ENCODE measurements around the gene TSPAN4. TPM values are rescaled to one million over a fixed set of nuclear protein-coding genes. Genes with fewer than 3 reads are reported as not detected.

TSPAN4 gene
- total RNA-seq, 2 donors from 2014 or later = 75.7 to 97.3 TPM

- intact Hi-C loops (cut with DNase I) = no loop called here
- no peak for DNase-seq (ENCODE audit: low spot score)
Measured at GRCh38 chr11:855796-856195, 13.1 kb downstream of the TSPAN4 start.

- DNase-seq (ENCODE audit: low spot score) = no peak
- intact Hi-C loops (cut with DNase I) = no loop called here
Measured at GRCh38 chr11:856397-856796, 13.7 kb downstream of the TSPAN4 start.

- DNase-seq (ENCODE audit: low spot score) = no peak
- intact Hi-C loops (cut with DNase I) = no loop called here
Measured at GRCh38 chr11:858053-858761, 15.6 kb downstream of the TSPAN4 start.

DNA sequence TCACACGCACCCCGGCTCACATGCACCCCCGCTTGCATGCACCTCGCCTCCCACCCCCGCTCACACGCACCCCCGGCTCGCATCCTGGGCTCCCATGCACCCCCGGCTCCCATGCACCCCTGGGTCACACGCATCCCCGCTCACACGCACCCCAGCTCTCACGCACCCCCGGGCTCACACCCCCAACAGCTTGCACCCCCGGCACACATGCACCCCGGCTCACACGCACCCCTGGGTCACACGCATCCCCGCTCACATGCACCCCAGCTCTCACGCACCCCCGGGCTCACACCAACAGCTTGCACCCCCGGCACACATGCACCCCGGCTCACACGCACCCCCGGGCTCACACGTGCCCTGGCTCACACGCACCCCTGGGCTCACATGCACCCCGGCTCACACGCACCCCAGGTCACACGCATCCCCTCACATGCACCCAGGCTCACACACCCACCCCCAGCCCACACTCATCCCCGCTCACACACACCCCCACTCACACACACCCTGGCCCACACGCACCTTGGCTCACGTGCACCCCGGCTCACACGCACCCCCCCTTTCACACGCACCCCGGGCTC lies 16.2 kb downstream of the TSPAN4 start:
- intact Hi-C loops (cut with DNase I) = no loop called here
- DNase-seq (ENCODE audit: low spot score) = no peak

GRCh38 chr11:859394-860131 lies 16.9 kb downstream of the TSPAN4 start:
- peak; percentile 94 for DNase-seq (ENCODE audit: low spot score)
- intact Hi-C loops (cut with DNase I) = loop anchor here in 1 of 2 donors (10.0 kb wide), 1 partner anchor 185 kb away; no protein-coding TSS in a partner anchor

DNA sequence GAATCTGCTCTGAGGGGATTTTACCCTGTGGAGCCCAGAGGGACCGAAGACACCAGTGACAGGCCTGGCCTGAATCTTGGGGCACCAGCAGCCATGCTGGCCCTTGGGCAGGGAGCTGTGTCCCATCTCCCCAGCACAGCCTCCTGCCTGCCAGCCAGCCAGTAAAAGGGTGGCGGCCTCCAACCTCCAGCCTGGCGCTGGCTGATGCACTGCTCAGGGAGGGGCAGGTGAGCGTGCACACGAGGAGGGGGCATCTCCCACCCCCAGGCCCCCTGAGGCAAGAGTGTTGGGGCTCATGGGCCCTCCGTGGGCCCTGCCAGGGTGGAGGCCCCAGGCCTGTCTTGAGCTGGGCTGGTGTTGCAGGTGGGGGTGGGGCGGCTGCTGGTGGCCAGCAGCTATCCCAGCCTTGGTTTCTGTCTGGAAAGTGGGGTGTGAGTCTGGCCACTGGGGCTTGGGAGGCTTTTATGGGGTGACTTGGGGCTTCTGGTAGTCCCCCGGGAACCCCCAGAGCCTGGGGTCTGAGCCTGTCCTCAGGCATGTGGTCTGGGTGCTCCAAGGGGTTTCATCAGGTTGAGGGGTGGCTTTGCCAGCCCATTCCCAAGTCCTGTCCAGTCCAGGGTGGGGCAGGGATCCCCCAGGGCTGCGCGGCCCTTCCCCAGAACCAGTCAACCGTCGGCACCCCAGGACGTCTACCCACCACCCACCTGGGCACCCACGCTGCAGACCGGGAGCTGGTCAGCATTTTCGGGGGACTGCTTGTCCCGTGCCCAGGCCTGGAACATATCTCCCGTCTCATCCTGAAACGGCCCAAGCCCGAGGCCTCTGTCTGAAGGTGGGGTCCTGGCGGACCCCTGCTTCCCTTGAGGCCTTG lies 17.8 kb downstream of the TSPAN4 start:
- DNase-seq (ENCODE audit: low spot score) = no peak
- intact Hi-C loops (cut with DNase I) = loop anchor here in 1 of 2 donors (10.0 kb wide), 1 partner anchor 184 kb away; no protein-coding TSS in a partner anchor

GRCh38 chr11:861105-861479 lies 18.4 kb downstream of the TSPAN4 start:
- intact Hi-C loops (cut with DNase I) = loop anchor here in 1 of 2 donors (10.0 kb wide), 1 partner anchor 184 kb away; no protein-coding TSS in a partner anchor
- DNase-seq (ENCODE audit: low spot score) = no peak

DNA sequence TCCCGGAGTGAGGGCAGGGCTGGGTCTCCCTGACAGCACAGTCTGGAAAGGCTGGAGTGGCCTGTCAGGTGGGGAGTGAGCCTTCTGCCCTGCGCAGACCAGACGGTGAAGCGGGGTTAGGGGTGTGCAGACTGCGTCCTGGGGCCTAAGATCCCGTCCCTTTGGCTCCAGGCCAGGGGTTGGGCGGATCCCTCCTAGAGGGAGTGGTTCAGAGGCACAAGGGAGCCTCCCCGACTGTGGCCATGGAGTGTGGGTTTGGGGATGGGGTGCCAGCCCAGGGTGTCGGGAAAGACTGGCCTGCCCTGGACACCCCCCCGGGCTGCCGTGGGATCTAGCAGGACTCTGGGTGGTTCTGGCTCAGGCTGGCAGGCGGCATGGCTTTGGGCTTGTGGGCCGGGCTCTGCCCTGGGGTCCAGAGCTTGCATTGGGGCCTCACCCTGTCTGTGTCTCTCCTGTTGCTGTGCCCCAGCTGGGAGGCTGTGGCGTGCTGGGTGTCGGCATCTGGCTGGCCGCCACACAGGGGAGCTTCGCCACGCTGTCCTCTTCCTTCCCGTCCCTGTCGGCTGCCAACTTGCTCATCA lies 19.5 kb downstream of the TSPAN4 start:
- intact Hi-C loops (cut with DNase I) = loop anchor here in 1 of 2 donors (10.0 kb wide), 1 partner anchor 183 kb away; no protein-coding TSS in a partner anchor
- no peak for DNase-seq (ENCODE audit: low spot score)

DNA sequence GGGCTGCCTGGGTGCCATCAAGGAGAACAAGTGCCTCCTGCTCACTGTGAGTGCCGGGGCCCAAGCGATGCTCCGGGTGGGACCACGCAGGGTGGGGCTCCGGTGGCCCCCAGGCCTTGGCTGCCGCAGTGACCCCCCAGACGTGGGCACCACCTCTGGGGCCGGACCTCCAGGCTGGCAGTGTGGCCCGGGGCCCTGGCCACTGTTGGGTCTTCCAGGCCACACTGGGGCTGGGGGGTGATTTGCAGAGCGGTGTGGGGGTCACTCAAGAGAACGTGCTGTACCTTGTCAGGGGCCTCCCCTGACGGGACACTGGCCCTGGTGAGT lies 20.0 kb downstream of the TSPAN4 start:
- DNase-seq (ENCODE audit: low spot score) = no peak
- intact Hi-C loops (cut with DNase I) = loop anchor here in 1 of 2 donors (10.0 kb wide), 1 partner anchor 182 kb away; no protein-coding TSS in a partner anchor

- no peak for DNase-seq (ENCODE audit: low spot score)
- intact Hi-C loops (cut with DNase I) = loop anchor here in 1 of 2 donors (10.0 kb wide), 1 partner anchor 182 kb away; no protein-coding TSS in a partner anchor
Measured at GRCh38 chr11:863023-863909, 20.6 kb downstream of the TSPAN4 start.

GRCh38 chr11:863910-864827 lies 21.5 kb downstream of the TSPAN4 start:
- intact Hi-C loops (cut with DNase I) = loop anchor here in 1 of 2 donors (10.0 kb wide), 1 partner anchor 181 kb away; no protein-coding TSS in a partner anchor
- no peak for DNase-seq (ENCODE audit: low spot score)

DNA sequence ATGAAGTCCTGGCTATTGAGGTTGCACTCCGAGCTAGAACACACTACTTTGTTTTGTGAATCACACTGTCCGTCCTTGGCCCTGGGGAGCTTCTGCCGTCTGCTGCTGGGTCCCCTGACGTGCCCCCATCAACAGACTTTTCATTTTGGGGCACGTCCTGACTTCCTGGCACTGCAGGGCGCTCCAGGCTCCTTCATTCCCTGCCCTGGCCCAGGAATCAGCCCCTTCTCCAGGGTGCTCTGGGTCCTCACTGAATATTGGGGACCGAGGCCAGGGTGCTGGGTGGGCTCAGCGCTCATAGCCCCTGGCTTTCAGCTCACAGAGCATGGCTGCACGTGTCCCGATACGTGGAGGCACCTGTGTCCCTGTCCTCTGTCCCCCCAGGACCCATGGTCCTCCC lies 22.2 kb downstream of the TSPAN4 start:
- intact Hi-C loops (cut with DNase I) = loop anchor here in 1 of 2 donors (10.0 kb wide), 1 partner anchor 180 kb away; no protein-coding TSS in a partner anchor

GRCh38 chr11:865462-866430 lies 23.1 kb downstream of the TSPAN4 start:
- intact Hi-C loops (cut with DNase I) = loop anchor here in 1 of 2 donors (10.0 kb wide), 1 partner anchor 179 kb away; no protein-coding TSS in a partner anchor

More for the DNA sequence above, 22.2 kb downstream of the TSPAN4 start:
- DNase-seq (ENCODE audit: low spot score) = no peak

GRCh38 chr11:866481-866880 lies 23.8 kb downstream of the TSPAN4 start:
- no peak for DNase-seq (ENCODE audit: low spot score)
- intact Hi-C loops (cut with DNase I) = loop anchor here in 1 of 2 donors (10.0 kb wide), 1 partner anchor 178 kb away; no protein-coding TSS in a partner anchor

More at GRCh38 chr11:865462-866430, 23.1 kb downstream of the TSPAN4 start:
- DNase-seq (ENCODE audit: low spot score) = no peak

- intact Hi-C loops (cut with DNase I) = loop anchor here in 1 of 2 donors (10.0 kb wide), 1 partner anchor 177 kb away; no protein-coding TSS in a partner anchor
Measured at GRCh38 chr11:867856-868358, 25.3 kb downstream of the TSPAN4 start.

More at GRCh38 chr11:867856-868358, 25.3 kb downstream of the TSPAN4 start:
- no peak for DNase-seq (ENCODE audit: low spot score)
